HepG2 (cell line): Measurements from ENCODE around the gene RMI2. TPM values are rescaled to one million over a fixed set of nuclear protein-coding genes. Genes with fewer than 3 reads are reported as not detected.

ENCODE experiments used
- ARNT2 ChIP-seq: sonication (generic); formaldehyde crosslinking; IDR thresholded peaks from 2 replicates; pipeline ENCODE4 v1.8.0; 2022; ENCODE audit warnings: mild to moderate bottlenecking, low read depth, missing genetic modification reagents, moderate library complexity
- CREB1 ChIP-seq, 2 experiments: fragments of 450-650 bp in 1 of 2; IDR thresholded peaks; 2 replicates each; pipeline ENCODE4 v1.6.1; 2016 to 2017; ENCODE audit warnings: control low read depth in 1 of 2, mild to moderate bottlenecking in 1 of 2, missing compliant biosample characterization in 1 of 2, missing genetic modification characterization in 1 of 2
- ELF4 ChIP-seq: sonication (generic); formaldehyde crosslinking; IDR thresholded peaks from 2 replicates; pipeline ENCODE4 v1.5.0; 2020; ENCODE audit warnings: missing genetic modification reagents, mild to moderate bottlenecking, moderate library complexity, borderline replicate concordance
- ERF ChIP-seq: IDR thresholded peaks from 2 replicates; pipeline ENCODE4 v1.6.1; 2018; ENCODE audit warnings: missing biosample characterization, missing genetic modification reagents
- FOSL2 ChIP-seq: sonication (generic); formaldehyde crosslinking; IDR thresholded peaks from 2 replicates; pipeline ENCODE4 v1.4.0; 2020; ENCODE audit warnings: missing genetic modification reagents
- GATAD2A ChIP-seq: IDR thresholded peaks from 2 replicates; pipeline ENCODE4 v1.6.1; 2016
- GPBP1L1 ChIP-seq: sonication (generic); formaldehyde crosslinking; IDR thresholded peaks from 2 replicates; pipeline ENCODE4 v1.5.0; 2020; ENCODE audit warnings: mild to moderate bottlenecking, missing genetic modification reagents
- GZF1 ChIP-seq: sonication (generic); formaldehyde crosslinking; IDR thresholded peaks from 2 replicates; pipeline ENCODE4 v1.5.1; 2020; ENCODE audit warnings: mild to moderate bottlenecking, missing genetic modification reagents
- HMGXB4 ChIP-seq, 2 experiments: sonication (generic) in 1 of 2; formaldehyde crosslinking in 1 of 2; IDR thresholded peaks; 2 replicates each; pipeline versions ENCODE4 v1.4.0 to v1.6.1; 2018 to 2020; ENCODE audit warnings: missing genetic modification reagents in 2 of 2, borderline replicate concordance in 1 of 2, low read depth in 1 of 2, mild to moderate bottlenecking in 1 of 2, missing biosample characterization in 1 of 2
- KMT2A ChIP-seq: sonication (generic); formaldehyde crosslinking; IDR thresholded peaks from 2 replicates; pipeline ENCODE4 v1.4.0; 2020; ENCODE audit warnings: missing genetic modification reagents
- MBNL3 ChIP-seq: fragments of 250-450 bp; sonication (Bioruptor Pico); conservative IDR thresholded peaks from 2 replicates; pipeline ENCODE4 v1.8.0; 2022; ENCODE audit warnings: mild to moderate bottlenecking, inconsistent platforms
- MIER3 ChIP-seq: IDR thresholded peaks from 2 replicates; pipeline ENCODE4 v1.6.1; 2016; ENCODE audit warnings: missing compliant biosample characterization, borderline replicate concordance
- MTF1 ChIP-seq: sonication (generic); formaldehyde crosslinking; IDR thresholded peaks from 2 replicates; pipeline ENCODE4 v1.5.0; 2020; ENCODE audit warnings: missing genetic modification reagents
- PHF21A ChIP-seq: sonication (generic); formaldehyde crosslinking; IDR thresholded peaks from 2 replicates; pipeline ENCODE4 v1.5.0; 2020; ENCODE audit warnings: mild to moderate bottlenecking, missing genetic modification reagents
- SNRNP70 ChIP-seq: fragments of 200-400 bp; formaldehyde crosslinking; IDR thresholded peaks from 2 replicates; pipeline ENCODE4 v1.6.1; 2017; ENCODE audit warnings: mild to moderate bottlenecking, low read depth, low read length, moderate library complexity
- SP140L ChIP-seq: sonication (generic); formaldehyde crosslinking; IDR thresholded peaks from 2 replicates; pipeline ENCODE4 v1.4.0; 2020; ENCODE audit warnings: missing genetic modification reagents, borderline replicate concordance
- YEATS4 ChIP-seq: sonication (generic); formaldehyde crosslinking; IDR thresholded peaks from 2 replicates; pipeline ENCODE4 v1.4.0; 2020; ENCODE audit warnings: missing genetic modification reagents, borderline replicate concordance
- ZFX ChIP-seq: sonication (generic); formaldehyde crosslinking; IDR thresholded peaks from 2 replicates; pipeline ENCODE4 v1.4.0; 2020; ENCODE audit warnings: mild to moderate bottlenecking, low read depth, missing genetic modification reagents, moderate library complexity
- ZNF264 ChIP-seq: sonication (generic); formaldehyde crosslinking; IDR thresholded peaks from 2 replicates; pipeline ENCODE4 v1.4.0; 2020; ENCODE audit warnings: missing genetic modification reagents
- ZNF3 ChIP-seq: IDR thresholded peaks from 2 replicates; pipeline ENCODE4 v1.7.0; 2017; ENCODE audit warnings: inconsistent platforms
- ZNF574 ChIP-seq: sonication (generic); formaldehyde crosslinking; IDR thresholded peaks from 2 replicates; pipeline ENCODE4 v1.4.0; 2020; ENCODE audit warnings: missing genetic modification reagents
- polyA plus RNA-seq, 8 experiments: library from polyadenylated mRNA; depleted of rRNA in 3 of 8; stranded (reverse) in 7 of 8; unstranded in 1 of 8; fragments of >200 nt; fragmentation: Illumina TruSeq in 4 of 8; extraction: Trizol in 4 of 8; gene quantifications; 2 replicates each; pipeline versions ENCODE4 v1.2.1 to v1.2.3, GENCODE V29; 2011 to 2016; ENCODE audit warnings: low read depth in 4 of 8, missing spikeins in 1 of 8, mixed read lengths in 1 of 8; ENCODE audit not compliant: insufficient read depth in 1 of 8
- total RNA-seq, 5 experiments: library from RNA; depleted of rRNA; stranded (reverse); fragments of >200 nt; fragmentation: Illumina TruSeq; extraction: Trizol; gene quantifications; 2 replicates each; pipeline ENCODE4 v1.2.3, GENCODE V29; 2016; ENCODE audit warnings: low read depth in 1 of 5
- TF ChIP-seq, protein P1 (sequence below): sonication (generic); formaldehyde crosslinking; IDR thresholded peaks from 2 replicates; pipeline ENCODE4 v1.8.0; 2022; ENCODE audit warnings: mild to moderate bottlenecking, missing genetic modification reagents, borderline replicate concordance

RMI2 gene
- total and polyA plus RNA-seq, 2 of the 13 experiments (the other 11 are each of a cell fraction or from before 2014, with no cell fraction given), result 24.5 to 55.7 TPM

DNA sequence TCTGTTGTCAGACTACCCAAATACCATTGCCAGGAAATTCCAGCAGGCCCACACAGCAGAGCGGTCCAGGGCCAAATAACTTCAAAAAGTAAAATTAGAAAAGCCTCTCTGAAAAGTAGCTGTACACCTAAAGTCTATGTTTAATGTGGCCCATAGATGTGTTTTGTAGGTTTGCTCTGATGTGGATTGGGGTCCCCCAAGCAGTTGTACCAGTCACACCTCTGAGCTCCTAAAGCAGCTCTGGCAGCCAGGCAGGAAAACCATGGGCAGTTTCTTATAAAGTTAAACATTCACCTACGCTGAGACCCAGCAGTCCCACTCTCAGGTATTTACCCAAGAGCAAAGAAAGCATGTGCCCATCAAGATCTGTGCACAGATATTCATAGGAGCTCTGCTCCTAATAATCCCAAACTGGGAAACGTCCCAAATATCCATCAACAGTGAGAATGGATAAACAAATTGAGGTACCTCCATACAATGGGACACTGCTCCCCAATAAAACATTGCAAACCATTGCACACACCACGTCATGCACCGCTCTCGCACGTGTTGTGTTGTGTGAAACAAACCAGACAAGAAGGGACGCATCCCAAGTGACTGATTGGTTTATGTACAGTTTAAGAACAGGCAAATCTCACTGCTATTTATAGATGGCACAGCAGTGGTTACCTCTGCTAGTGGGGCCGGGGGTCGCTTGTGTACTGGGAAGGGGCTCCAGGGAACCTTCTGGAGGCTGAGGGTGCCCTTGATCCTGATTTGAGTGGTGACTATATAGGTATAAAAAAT, 48.4 kb upstream of the RMI2 start (continued):
- TF ChIP-seq MIER3 (CRISPR knock-in tag) (peak; percentile 50), SP140L (peak; percentile 80), MTF1 (CRISPR knock-in tag) (no peak), ZNF574 (CRISPR knock-in tag) (peak; percentile 45; the same call in 1 of the 2 replicates), ERF (peak; percentile 80), FOSL2 (CRISPR knock-in tag) (peak; percentile 54), ZNF3 (CRISPR knock-in tag) (no peak), KMT2A (CRISPR knock-in tag) (peak; percentile 20; the same call in 1 of the 2 replicates), ZFX (CRISPR knock-in tag) (peak; percentile 78; the same call in 1 of the 2 replicates), ZNF264 (CRISPR knock-in tag) (peak; percentile 52; the same call in 1 of the 2 replicates), ELF4 (CRISPR knock-in tag) (no peak), SNRNP70 (no peak), GPBP1L1 (no peak), PHF21A (CRISPR knock-in tag) (peak; percentile 80; the same call in 1 of the 2 replicates), CREB1 (IDR thresholded peaks at IDR 0.05) (peak; percentile 76), CREB1 (CRISPR knock-in tag; IDR thresholded peaks at IDR 0.05) (no peak), HMGXB4 (CRISPR knock-in tag; IDR thresholded peaks at IDR 0.05; ENCODE audit: borderline replicate concordance in 1 of 2, low read depth in 1 of 2) (peak in 1 of 2 experiments; percentile 80; a peak in 2 of 4 replicates), YEATS4 (CRISPR knock-in tag) (peak; percentile 39; the same call in 1 of the 2 replicates), MBNL3 (no peak), GZF1 (CRISPR knock-in tag) (peak; percentile 27; the same call in 1 of the 2 replicates), GATAD2A (CRISPR knock-in tag) (peak; percentile 92), ARNT2 (CRISPR knock-in tag) (0 out of 2 replicates have a peak, but pooled peaks have one; percentile 30)
- TF ChIP-seq, protein P1, sequence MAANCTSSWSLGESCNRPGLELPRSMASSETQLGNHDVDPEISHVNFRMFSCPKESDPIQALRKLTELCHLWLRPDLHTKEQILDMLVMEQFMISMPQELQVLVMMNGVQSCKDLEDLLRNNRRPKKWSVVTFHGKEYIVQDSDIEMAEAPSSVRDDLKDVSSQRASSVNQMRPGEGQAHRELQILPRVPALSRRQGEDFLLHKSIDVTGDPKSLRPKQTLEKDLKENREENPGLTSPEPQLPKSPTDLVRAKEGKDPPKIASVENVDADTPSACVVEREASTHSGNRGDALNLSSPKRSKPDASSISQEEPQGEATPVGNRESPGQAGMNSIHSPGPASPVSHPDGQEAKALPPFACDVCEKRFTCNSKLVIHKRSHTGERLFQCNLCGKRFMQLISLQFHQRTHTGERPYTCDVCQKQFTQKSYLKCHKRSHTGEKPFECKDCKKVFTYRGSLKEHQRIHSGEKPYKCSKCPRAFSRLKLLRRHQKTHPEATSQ (CRISPR knock-in tag), result no peak
